GM12875 (cell line): ENCODE measurements around the gene VPS13D.

ENCODE experiments used
- H3K4me3 ChIP-seq: one replicate; pipeline ENCODE4 v1.5.1; 2011; ENCODE audit warnings: low read depth, low read length, control low read depth
- CTCF ChIP-seq: IDR thresholded peaks from 2 replicates; pipeline ENCODE4 v1.5.1; 2011; ENCODE audit warnings: low read depth, mild to moderate bottlenecking, control low read depth, inconsistent platforms, low read length, moderate library complexity, borderline replicate concordance; ENCODE audit not compliant: insufficient read depth

Gene VPS13D

GRCh38 chr1:12553963-12554362, 324.1 kb downstream of the VPS13D start:
- H3K4me3 ChIP-seq, result no peak overlapping the region
- no peak for TF ChIP-seq CTCF

GRCh38 chr1:12554521-12555305, 324.9 kb downstream of the VPS13D start:
- TF ChIP-seq CTCF, result no peak
- H3K4me3 ChIP-seq, result no peak overlapping the region

- H3K4me3 ChIP-seq, result no peak overlapping the region
- TF ChIP-seq CTCF, result no peak
Observed at GRCh38 chr1:12555411-12556367, 325.9 kb downstream of the VPS13D start.

- no peak overlapping the region for H3K4me3 ChIP-seq
- no peak for TF ChIP-seq CTCF
Observed at GRCh38 chr1:12556368-12556930, 326.6 kb downstream of the VPS13D start.

- no peak for TF ChIP-seq CTCF
- H3K4me3 ChIP-seq, result no peak overlapping the region
Observed at GRCh38 chr1:12556957-12557935, 327.4 kb downstream of the VPS13D start.

- TF ChIP-seq CTCF, result no peak
- H3K4me3 ChIP-seq, result no peak overlapping the region
Observed at GRCh38 chr1:12561121-12561520, 331.3 kb downstream of the VPS13D start.
